Osteoblast (primary cell): ENCODE results near the gene OR2K2. TPM values are rescaled to one million over a fixed set of nuclear protein-coding genes. Genes with fewer than 3 reads are reported as not detected.
"Not testable (repeated sequence)": the region's sequence is repeated elsewhere in the genome, so short reads cannot be mapped to it uniquely, and the experiment has no call there.

ENCODE experiments used
- DNase-seq: peaks from one replicate; pipeline ENCODE4 v3.0.0; 2011; ENCODE audit warnings: low spot score, mixed read lengths; ENCODE audit not compliant: insufficient read length; ENCODE audit errors: missing footprints
- H2AFZ ChIP-seq: 2 replicates; pipeline ENCODE4 v1.6.0; 2011; ENCODE audit warnings: mild to moderate bottlenecking, low read length
- H3K27ac ChIP-seq: 2 replicates; pipeline ENCODE4 v1.5.1; 2011; ENCODE audit warnings: mild to moderate bottlenecking, low read depth, low read length, moderate library complexity
- H3K27me3 ChIP-seq: 2 replicates; pipeline ENCODE4 v1.6.0; 2012; ENCODE audit warnings: mild to moderate bottlenecking, control low read depth, inconsistent platforms, low read length, moderate library complexity; ENCODE audit not compliant: insufficient read depth
- H3K36me3 ChIP-seq: 2 replicates; pipeline ENCODE4 v1.5.1; 2011; ENCODE audit warnings: mild to moderate bottlenecking, low read length, control low read depth, moderate library complexity; ENCODE audit not compliant: insufficient read depth
- H3K4me1 ChIP-seq: 2 replicates; pipeline ENCODE4 v1.5.1; 2011; ENCODE audit warnings: mild to moderate bottlenecking, low read length, control low read depth, moderate library complexity; ENCODE audit not compliant: insufficient read depth
- H3K4me2 ChIP-seq: 2 replicates; pipeline ENCODE4 v1.6.0; 2011; ENCODE audit warnings: mild to moderate bottlenecking, low read length; ENCODE audit not compliant: insufficient read depth
- H3K4me3 ChIP-seq: fragments of 200-600 bp; sonication (generic); 3 replicates; pipeline ENCODE4 v1.5.1; 2012; ENCODE audit warnings: mild to moderate bottlenecking, low read length, inconsistent platforms; ENCODE audit not compliant: insufficient read depth
- H3K79me2 ChIP-seq: 2 replicates; pipeline ENCODE4 v1.6.0; 2012; ENCODE audit warnings: mild to moderate bottlenecking, low read length, control low read depth, inconsistent platforms; ENCODE audit not compliant: insufficient read depth
- H3K9me3 ChIP-seq: 2 replicates; pipeline ENCODE4 v1.5.1; 2011; ENCODE audit warnings: low read depth, low read length, control low read depth
- H4K20me1 ChIP-seq: 2 replicates; pipeline ENCODE4 v1.6.0; 2012; ENCODE audit warnings: mild to moderate bottlenecking, low read length, control low read depth; ENCODE audit not compliant: insufficient read depth
- total RNA-seq: library from RNA; depleted of rRNA; stranded (reverse); fragments of >200 nt; gene quantifications from 2 replicates; pipeline ENCODE4 v1.2.3, GENCODE V29; 2012
- TF ChIP-seq, protein P1 (sequence below): IDR thresholded peaks from 2 replicates; pipeline ENCODE4 v1.5.1; 2011; ENCODE audit warnings: mild to moderate bottlenecking, low read depth, low read length, moderate library complexity; ENCODE audit errors: extremely low read depth

OR2K2 gene
- total RNA-seq, 1 donor: not detected

DNA sequence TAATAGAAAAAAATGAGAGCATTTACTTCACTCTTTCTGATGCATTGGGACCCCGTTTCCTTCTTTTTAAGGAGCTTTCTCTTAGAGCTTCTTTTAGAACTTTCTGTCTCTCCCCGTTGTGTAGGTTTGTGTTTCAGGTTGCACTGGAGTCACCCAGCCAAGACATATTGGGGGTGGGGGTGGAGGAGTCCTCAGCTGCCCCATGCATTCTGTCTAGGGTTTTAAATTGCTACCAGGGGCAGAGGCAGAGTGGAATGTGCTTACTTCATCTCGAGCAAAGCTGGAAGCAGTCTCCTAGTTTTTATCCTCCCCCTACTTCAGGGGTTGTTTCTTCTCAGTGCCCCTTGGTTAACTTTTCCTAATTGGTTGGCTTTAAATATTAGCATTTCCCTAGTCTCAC, 9.4 kb downstream of the OR2K2 start:
- Histone ChIP-seq H3K27ac (no peak overlapping the region), H3K4me3 (no peak overlapping the region), H3K4me2 (no peak overlapping the region), H2AFZ (no peak overlapping the region), H3K79me2 (no peaks in the 10 kb centered on the region), H3K9me3 (no peaks in the 10 kb centered on the region), H3K4me1 (no peaks in the 10 kb centered on the region), H4K20me1 (no peaks in the 10 kb centered on the region), H3K36me3 (no peaks in the 10 kb centered on the region), H3K27me3 (no peaks in the 10 kb centered on the region)
- peak; percentile 19 for DNase-seq
- TF ChIP-seq, protein P1, sequence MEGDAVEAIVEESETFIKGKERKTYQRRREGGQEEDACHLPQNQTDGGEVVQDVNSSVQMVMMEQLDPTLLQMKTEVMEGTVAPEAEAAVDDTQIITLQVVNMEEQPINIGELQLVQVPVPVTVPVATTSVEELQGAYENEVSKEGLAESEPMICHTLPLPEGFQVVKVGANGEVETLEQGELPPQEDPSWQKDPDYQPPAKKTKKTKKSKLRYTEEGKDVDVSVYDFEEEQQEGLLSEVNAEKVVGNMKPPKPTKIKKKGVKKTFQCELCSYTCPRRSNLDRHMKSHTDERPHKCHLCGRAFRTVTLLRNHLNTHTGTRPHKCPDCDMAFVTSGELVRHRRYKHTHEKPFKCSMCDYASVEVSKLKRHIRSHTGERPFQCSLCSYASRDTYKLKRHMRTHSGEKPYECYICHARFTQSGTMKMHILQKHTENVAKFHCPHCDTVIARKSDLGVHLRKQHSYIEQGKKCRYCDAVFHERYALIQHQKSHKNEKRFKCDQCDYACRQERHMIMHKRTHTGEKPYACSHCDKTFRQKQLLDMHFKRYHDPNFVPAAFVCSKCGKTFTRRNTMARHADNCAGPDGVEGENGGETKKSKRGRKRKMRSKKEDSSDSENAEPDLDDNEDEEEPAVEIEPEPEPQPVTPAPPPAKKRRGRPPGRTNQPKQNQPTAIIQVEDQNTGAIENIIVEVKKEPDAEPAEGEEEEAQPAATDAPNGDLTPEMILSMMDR: no peak

DNA sequence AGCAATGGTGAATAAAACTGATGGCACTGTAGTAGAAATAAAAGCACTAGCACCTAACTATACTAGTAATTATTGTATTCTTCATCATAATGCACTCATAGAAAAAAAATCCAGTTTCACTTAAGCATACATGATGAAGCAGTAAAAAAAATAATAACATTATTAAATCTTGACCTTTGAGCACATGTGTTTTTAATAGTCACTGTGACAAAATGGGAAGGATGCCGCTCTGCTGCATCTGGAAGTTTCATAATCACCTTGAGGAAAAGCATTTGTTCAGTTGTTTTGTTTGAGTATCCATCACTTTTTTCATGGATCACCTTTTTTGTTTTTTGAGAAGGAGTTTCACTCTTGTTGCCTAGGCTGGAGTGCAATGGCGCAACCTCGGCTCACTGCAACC, 13.2 kb downstream of the OR2K2 start:
- TF ChIP-seq, protein P1: no peak
- Histone ChIP-seq H4K20me1 (no peaks in the 10 kb centered on the region), H3K27ac (no peak overlapping the region), H3K4me1 (no peaks in the 10 kb centered on the region), H3K4me2 (no peak overlapping the region), H2AFZ (no peak overlapping the region), H3K36me3 (no peaks in the 10 kb centered on the region), H3K9me3 (no peaks in the 10 kb centered on the region), H3K4me3 (no peak overlapping the region), H3K79me2 (no peaks in the 10 kb centered on the region), H3K27me3 (no peaks in the 10 kb centered on the region)
- DNase-seq: peak; percentile 18

DNA sequence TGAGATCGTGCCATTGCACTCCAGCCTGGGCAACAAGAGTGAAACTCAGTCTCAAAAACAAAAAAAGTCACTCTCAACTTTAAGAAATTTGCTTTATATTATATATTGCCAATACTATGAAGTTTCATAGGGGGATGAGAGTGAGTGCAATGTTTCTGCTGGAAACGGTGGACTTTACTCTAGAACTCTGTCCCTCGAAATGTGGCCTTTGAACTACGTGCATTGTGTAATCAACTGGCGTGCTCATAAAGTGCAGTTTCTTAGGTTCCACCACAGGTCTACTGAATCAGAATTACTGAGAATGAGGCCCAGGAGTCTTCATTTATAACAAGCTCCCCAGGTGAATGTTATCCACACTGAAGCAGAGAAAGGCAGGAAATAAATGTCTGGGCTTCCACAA, 24.1 kb downstream of the OR2K2 start:
- no peak overlapping the region for H2AFZ ChIP-seq

DNA sequence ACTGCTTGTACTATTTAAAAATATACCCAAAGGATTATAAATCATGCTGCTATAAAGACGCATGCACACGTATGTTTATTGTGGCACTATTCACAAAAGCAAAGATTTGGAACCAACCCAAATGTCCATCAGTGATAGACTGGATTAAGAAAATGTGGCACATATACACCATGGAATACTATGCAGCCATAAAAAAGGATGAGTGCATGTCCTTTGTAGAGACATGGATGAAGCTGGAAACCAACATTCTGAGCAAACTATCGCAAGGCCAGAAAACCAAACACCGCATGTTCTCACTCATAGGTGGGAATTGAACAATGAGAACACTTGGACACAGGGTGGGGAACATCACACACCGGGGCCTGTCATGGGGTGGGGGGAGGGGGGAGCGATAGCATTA, 26.0 kb downstream of the OR2K2 start:
- not testable (repeated sequence) for H3K9me3 ChIP-seq, H3K27ac ChIP-seq, DNase-seq, H3K36me3 ChIP-seq, H3K79me2 ChIP-seq, H3K4me3 ChIP-seq, H3K4me1 ChIP-seq, H4K20me1 ChIP-seq, H3K4me2 ChIP-seq, H2AFZ ChIP-seq, H3K27me3 ChIP-seq

More for the DNA sequence above, 24.1 kb downstream of the OR2K2 start:
- Histone ChIP-seq H3K79me2 (no peaks in the 10 kb centered on the region), H3K9me3 (no peaks in the 10 kb centered on the region), H3K4me2 (no peak overlapping the region), H3K27me3 (no peaks in the 10 kb centered on the region), H3K4me1 (peaks cover 3% of the 10 kb centered on the region), H3K27ac (no peak overlapping the region), H4K20me1 (no peaks in the 10 kb centered on the region), H3K36me3 (no peaks in the 10 kb centered on the region), H3K4me3 (no peak overlapping the region)
- no peak for DNase-seq
- TF ChIP-seq, protein P1: no peak
